Hematopoietic multipotent progenitor cell treated with erythropoietin and hydrocortisone succinate and interleukin-3 and kit ligand, for 17 days (in vitro differentiated cells): Measurements from ENCODE around the gene ARHGEF4.

ENCODE experiments used
- DNase-seq: peaks from one replicate; pipeline ENCODE4 v3.0.0-alpha.2; 2015; ENCODE audit warnings: low spot score

Gene ARHGEF4

GRCh38 chr2:131022731-131023130 lies 186.0 kb downstream of the ARHGEF4 start:
- DNase-seq, result no peak

- DNase-seq, result no peak
Measured at GRCh38 chr2:131023758-131024157, 187.0 kb downstream of the ARHGEF4 start.

GRCh38 chr2:131026919-131027318 lies 190.2 kb downstream of the ARHGEF4 start:
- DNase-seq, result no peak

GRCh38 chr2:131027566-131028528 lies 191.1 kb downstream of the ARHGEF4 start:
- DNase-seq, result no peak

- no peak for DNase-seq
Measured at GRCh38 chr2:131029812-131030211, 193.1 kb downstream of the ARHGEF4 start.

- DNase-seq, result no peak
Measured at GRCh38 chr2:131030478-131030971, 193.8 kb downstream of the ARHGEF4 start.

GRCh38 chr2:131031431-131031841 lies 194.7 kb downstream of the ARHGEF4 start:
- no peak for DNase-seq

- no peak for DNase-seq
Measured at GRCh38 chr2:131031875-131032274, 195.2 kb downstream of the ARHGEF4 start.

- DNase-seq, result no peak
Measured at GRCh38 chr2:131032393-131032836, 195.7 kb downstream of the ARHGEF4 start.

- DNase-seq, result no peak
Measured at GRCh38 chr2:131033786-131034121, 197.0 kb downstream of the ARHGEF4 start.

GRCh38 chr2:131034122-131035051 lies 197.7 kb downstream of the ARHGEF4 start:
- no peak for DNase-seq

- no peak for DNase-seq
Measured at GRCh38 chr2:131035112-131035825, 198.6 kb downstream of the ARHGEF4 start.

- no peak for DNase-seq
Measured at GRCh38 chr2:131035826-131036231, 199.1 kb downstream of the ARHGEF4 start.

- DNase-seq, result no peak
Measured at GRCh38 chr2:131036269-131036668, 199.6 kb downstream of the ARHGEF4 start.

- DNase-seq, result no peak
Measured at GRCh38 chr2:131036696-131037397, 200.1 kb downstream of the ARHGEF4 start.

GRCh38 chr2:131037398-131038257 lies 200.9 kb downstream of the ARHGEF4 start:
- DNase-seq, result no peak

GRCh38 chr2:131038258-131039100 lies 201.8 kb downstream of the ARHGEF4 start:
- DNase-seq, result no peak

- no peak for DNase-seq
Measured at GRCh38 chr2:131039101-131039440, 202.4 kb downstream of the ARHGEF4 start.

- DNase-seq, result no peak
Measured at GRCh38 chr2:131039535-131039907, 202.8 kb downstream of the ARHGEF4 start.
